Activated T-helper 9 cell treated with anti-CD3 and anti-CD28 coated beads, Interleukin-2, amount 50 U/mL, for 16 hours (primary cell): Measurements from ENCODE around the gene B4GAT1.

Source experiments
- DNase-seq: peaks from one replicate; pipeline ENCODE4 v3.0.0-alpha.2; 2020; ENCODE audit warnings: low read depth

Gene B4GAT1

DNA sequence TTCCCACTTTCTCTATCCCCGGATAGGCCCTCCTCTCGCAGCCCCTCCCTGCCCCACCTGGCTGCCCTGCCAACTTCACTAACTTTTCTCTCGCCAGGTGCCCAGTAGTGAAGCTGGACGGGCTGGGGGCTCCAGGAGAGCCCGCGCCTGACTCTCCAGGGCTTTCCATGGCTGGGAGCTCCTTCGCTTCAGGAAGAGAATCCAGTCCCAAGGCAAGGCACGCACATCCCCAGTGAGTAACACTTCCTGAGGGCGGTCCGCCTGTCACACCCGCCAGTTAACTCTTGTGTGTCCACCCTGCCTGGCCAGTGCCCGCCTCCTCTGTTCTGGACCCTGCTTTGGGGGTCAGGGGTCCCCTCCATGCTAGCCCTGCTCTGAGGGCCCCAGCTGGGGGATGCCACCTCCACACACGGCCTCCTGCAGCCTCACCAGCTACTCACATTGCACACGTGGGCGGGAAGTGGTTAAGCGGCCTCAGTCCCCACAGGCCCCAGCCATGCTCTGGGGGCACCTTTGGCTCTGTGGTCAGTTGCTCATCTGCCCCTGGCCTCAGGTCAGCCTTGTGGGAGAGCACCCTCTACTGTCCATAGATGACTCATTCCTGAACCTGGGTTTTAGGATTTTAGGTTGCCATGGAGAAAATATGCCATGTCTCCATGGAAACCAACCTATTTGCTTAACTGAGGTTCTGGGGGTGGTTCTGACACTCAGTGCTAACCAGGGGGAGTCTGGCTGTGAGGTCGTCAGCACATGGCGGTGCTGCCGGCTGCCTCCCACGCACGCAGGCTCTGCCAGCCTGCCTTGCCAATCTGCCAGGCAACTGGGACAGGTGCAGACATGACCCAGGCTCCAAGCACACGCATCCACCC lies 11.0 kb downstream of the B4GAT1 start, which contains the start of gene RIN1:
Gene RIN1 (minus strand): TSS at position 201 of the 869 bp plus-strand sequence. CDS start 32 bp downstream, at position 169.
- peak; percentile 27 for DNase-seq

DNA sequence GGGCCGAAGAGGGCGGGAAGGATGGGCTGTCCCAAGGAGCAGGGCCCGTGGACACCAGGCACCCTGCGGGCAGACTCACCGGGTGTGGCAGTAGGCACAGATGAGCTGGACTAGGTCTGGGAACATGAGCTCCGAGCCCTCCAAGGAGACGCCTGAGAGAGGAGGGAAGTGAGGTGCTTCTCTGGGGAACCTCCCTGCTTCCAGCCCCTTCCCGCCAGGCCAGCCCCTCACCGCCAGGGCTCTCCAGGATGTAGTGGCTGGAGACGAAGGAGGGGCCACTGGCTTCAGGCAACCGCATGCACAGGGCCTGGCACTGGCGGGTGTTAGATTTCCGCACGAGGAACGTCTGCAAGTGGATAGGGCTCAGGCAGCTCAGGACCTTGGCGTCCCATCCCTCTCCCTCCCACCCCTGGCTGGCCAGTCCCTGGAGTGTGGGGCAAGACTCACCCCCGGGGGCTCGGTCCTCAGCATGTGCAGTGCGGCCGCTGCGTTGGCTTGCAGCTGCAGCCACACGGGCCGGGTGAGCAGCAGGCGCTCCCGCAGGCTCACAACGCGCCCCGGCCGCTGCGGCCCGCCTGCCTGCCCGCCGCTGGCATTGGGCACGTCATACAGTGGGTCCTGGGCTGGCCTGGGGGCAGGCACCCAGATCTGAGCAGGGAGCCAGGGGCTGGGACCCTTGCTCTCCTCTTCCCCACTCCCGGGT lies 11.7 kb downstream of the B4GAT1 start:
- no peak for DNase-seq

DNA sequence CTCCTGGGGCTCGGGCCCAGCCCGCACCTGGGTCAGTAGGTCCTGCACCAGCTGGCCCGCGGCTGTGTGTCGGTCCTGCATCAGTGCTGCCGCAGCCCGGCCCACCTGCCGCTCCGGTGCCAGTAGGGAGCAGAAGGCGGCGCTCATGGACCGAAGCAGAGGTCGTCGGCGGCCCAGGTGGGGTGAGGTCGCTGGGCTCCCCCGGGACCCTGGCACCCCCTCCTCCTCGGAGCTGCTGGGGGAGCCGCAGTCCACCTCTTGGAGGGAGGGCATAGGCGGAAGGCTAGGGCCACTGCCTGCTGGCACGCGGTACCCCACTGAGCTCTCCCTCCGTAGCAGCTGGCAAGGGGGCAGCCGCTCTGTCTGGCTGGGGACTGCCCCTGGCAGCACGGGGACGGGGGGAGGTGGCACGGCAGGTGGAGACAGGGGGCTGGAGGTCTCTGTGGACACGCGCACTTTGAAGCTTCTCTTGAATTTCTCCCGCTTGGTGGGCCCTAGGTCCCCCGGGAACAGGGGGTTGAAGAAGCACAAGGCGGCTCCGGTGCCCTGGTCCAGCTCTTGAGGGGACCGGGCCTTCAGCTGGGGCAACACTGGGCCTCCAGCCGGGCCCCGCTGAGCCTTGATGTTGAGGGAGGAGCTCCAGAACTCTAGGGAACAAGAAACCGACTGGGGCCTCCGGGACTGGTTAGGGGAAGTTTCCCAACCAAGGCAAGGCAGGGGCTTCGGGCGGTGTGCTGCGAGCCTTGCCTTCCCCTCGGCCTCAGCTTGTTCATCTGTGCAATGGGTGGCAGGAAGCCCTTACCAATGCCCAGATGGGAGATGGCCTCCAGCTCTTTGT lies 12.6 kb downstream of the B4GAT1 start:
- DNase-seq = no peak

DNA sequence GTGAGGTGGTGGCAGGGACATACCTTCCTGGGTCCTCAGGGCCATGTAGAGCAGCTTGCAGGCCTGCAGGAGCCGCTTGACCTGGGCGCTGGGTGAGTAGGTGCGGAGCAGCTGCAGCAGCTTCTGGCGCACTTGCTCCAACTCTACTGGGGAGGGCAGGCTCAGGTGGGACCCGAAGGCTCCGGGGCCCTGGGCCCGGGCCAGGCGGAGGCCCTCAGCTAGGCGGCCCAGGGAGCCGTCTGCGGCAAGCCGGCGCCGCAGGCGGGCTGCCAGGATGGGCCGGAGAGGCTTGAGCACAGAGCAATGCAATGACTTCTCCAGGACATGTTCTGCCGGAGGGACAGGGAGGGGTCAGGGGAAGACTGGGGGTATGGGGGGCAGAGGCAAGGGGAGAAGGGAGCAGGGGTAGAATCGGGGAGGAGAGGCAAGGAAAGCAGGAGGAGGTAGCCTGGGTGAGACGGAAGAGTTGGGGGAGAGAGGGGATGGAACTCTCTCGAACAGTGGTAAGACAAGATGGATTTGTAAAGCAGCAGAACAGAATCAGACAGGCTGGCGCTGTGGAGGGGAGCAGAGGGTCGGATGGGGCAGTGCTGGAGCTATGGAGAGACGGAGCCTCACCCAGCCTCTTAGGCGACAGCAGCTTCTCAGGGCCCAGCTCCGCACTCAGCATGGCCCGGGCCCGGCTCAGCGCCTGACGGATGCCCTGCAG lies 13.4 kb downstream of the B4GAT1 start:
- no peak for DNase-seq

DNA sequence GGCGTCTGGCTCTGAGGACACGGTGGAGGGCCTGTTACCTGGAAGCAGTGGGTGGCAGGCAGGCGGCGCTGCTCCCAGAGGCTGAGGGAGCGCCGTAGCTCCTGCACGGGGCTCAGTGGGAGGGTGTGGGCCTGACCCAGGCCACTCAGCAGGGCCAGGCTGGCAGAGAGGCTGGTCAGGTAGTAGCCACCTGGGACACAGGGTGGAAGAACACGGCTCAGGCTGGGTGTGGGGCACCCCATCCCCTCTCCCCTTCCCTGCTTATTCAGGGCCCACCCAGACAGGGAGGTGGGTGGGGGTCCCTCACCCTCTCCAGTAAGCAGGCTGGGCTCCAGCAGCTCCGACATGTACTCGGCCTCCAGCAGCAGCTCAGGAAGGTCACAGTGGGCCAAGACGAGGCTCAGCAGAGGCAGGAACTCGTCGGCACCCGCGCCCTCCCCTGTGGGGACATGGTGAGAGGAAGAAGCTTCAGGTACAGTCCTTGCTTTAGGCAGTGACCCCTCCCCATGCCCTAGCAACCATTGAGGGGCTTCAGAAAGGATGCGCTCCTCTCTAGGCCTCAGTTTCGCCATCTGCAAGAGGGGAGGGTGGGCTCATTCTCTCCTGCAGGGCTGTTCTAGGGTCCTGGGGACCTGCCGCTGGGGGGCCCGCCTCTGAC lies 14.1 kb downstream of the B4GAT1 start:
- DNase-seq = no peak

DNA sequence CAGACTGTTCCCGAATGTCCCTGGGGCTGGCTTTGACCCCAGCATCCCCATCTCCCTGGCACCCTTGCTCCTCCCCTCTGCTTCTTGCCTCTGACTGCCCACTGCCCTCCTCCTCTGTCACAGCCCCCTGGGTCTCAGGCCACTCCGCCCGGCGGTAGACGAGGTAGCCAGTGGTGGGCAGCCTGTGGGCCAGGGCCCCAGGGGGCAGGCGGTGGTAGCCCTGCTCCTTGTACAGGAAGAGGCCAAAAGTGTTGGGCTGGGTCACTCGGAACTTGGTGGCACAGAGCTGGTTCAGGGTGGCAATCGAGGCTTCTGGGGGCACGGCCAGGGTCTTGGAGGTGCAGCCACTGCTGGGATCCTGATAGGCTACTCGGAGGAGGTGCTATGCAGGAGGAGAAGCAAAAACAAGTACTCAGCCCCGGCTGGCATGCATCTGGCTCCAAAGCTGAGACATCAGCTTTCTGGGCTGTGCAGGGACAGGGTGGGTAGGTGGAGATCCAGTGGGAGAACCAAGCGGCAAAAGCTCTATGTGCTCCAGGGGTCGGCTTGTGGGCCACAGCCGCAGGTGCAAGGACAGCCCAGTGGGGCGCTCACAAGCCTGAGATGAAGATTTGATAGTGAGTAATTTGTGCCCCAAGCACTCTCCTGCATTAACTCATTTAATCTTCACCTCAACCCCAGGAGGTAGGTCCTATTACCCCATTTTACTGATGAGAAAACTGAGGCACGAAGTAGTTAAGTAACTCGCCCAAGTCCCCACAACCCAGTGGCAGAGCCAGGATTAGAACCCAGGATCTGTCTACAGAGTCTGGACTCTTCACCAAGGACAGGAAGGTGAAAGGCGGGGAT lies 14.8 kb downstream of the B4GAT1 start:
- no peak for DNase-seq

DNA sequence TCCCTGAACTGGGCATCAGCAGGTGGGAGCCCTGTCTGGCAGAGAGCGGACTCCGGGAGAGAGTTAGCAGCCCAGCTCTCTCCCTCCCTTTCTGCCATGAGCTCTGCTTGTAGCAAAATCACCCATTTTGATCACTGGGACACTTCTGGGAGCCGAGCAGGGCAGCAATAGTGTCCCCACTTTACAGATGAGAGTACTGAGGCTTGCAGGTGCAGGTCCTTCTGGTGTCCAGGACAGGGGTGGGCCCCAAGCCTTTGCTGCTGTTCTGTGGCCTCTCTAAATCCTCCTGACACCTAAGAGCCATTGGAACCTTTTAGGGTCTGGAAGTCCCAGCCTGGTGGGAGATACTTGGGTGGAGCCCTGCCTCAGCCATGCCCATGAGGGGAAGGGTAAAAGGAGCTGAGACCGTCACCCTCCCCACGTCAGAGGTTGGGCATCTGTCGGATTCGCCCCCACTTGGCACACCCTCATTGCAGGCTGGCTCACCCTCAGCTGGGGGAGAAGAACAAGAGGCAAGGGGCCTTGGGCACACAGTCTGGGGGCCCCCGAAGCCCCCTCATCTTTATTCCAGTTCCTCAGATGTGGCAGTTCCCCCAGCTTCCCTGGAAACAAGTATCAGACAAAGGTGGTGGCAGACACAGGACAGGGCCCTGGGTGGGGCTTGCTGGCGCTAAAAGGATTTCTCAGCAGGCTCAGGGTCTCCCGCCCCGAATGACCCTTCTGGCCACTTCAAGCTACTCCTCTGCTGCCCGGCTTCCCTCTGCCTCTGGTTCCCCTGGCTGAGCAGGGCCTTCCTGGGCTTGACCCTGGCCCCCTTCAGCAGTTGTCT lies 15.7 kb downstream of the B4GAT1 start:
- DNase-seq = no peak

DNA sequence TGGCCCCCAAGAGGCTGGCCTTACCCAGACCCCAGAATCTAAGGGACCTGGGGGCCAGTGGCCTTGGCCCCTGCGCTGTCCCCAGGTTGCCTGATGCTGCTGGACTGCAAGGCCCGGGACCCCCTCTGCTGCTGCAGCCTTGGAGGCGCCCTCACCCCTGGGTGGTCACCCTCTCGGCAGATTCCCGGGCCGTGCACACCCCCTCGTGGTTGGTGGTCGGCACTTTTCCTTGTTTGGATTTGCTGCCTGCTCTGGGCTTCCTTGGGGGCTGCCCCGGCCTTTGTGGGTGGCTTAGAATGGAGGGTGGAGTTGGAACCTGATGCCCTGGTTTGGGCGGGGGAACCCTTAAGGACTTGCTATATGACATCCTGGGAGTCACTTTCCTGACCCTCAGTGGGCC lies 16.5 kb downstream of the B4GAT1 start:
- DNase-seq = no peak

DNA sequence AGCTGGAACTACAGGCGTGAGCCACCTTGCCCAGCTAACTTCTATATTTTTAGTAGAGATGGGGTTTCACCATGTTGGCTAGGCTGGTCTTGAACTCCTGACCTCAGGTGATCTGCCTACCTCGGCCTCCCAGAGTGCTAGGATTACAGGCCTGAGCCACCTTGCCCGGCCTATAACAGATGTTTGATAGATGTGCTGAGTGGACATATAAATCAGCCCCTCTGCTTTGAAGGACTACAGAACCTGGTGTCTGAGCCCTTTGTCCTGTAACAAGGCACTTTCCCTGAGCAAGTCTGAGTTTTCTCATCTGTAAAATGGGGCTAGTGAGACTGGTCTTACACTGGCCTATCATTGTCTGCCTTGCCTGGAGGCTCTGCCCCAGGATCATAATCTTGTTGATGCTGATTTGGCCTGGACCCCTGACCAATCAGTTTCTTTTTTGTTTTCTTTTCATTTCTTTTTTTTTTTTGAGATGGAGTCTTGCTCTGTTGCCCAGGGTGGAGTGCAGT lies 18.2 kb downstream of the B4GAT1 start:
- no peak for DNase-seq

DNA sequence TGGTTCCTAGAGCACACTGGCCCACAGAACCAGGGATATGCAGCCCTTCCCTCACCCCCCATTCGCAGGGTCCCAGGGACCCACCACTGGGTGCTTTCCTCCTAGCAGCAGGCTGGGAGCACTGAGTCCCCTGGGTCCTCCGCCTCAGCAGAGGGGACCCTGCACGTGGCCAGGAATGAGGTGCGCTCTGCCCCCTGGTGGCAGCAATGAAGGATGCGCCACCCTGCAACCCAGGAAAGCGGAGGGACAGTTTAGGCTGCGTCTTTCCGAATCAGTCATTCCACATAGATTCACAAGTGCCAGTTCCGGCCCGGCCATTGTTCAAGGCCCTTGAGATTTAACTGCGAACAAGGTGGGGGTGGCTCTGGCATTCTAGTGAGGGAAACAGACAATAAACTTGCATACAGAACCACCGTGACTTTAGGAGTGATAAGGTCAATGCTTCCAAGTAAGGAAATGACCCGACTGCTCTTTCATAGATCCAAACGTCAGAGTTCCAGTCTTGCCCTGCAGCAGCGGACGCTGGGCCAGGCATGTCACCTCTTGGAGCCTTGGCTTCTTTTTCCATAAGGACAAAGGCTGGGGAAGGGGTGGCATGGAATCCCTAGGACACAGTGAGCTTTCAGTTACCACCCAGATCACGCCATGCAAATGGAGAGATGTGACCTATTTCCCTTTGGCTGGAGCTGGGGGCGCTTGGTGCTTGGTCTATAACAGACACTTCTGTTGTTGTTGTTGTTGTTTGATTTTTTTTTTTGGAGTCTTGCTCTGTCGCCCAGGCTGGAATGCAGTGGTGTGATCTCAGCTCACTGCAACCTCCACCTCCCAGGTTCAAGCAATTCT lies 18.9 kb downstream of the B4GAT1 start:
- peak; percentile 70 for DNase-seq

DNA sequence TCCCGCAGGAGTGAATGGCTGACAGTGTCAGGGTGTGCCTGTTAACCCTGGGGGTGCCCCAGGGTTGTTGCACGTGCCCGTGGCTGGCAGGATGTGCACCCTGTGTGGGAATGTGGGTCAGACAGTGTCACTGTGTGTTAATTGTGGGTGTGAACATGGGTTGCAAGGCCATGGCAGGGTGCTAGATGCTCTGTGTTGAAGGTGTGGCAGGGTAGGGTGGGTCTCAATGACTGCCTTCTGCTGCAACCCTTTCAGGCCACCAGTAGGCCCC lies 19.5 kb downstream of the B4GAT1 start:
- DNase-seq = no peak

DNA sequence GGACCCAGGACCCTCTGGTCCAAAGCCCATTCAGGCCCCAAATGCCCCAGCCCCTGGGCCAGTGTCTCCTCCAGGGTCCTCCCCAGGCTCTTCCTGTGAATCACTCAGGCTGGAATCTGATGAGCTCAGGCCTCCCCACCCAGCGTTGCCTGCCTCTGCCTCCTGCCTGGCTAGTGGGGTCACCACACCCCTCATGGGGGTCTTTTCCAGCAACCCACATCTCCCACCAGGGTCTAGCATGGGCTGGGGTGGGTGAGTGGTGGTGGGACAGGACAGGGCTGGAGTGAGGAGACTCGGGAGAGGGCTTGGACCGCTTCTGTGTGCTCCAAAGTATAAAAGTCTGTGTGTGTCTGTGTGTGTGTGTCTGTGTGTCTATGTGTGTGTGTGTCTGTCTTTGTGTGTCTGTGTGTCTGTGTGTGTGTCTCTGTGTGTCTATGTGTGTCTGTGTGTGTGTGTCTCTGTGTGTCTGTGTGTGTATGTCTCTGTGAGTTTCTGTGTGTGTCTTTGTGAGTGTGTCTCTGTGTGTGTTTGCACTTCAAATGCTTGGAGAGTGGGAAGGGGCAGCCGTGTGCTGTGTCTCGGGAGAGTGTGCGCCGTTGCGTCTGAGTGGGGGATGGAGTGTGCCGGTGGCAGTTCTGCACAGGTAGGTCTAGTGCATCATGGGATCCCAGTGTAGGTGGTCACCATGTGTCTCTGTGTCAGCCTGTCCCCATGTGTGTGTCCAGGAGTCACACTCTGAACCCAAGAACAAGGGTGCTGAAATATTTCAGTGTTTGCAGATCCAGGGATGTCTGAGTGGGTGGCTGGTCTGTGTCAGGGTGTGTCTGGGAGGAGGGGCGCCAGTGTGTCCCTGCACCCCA lies 20.0 kb downstream of the B4GAT1 start:
- DNase-seq = no peak

DNA sequence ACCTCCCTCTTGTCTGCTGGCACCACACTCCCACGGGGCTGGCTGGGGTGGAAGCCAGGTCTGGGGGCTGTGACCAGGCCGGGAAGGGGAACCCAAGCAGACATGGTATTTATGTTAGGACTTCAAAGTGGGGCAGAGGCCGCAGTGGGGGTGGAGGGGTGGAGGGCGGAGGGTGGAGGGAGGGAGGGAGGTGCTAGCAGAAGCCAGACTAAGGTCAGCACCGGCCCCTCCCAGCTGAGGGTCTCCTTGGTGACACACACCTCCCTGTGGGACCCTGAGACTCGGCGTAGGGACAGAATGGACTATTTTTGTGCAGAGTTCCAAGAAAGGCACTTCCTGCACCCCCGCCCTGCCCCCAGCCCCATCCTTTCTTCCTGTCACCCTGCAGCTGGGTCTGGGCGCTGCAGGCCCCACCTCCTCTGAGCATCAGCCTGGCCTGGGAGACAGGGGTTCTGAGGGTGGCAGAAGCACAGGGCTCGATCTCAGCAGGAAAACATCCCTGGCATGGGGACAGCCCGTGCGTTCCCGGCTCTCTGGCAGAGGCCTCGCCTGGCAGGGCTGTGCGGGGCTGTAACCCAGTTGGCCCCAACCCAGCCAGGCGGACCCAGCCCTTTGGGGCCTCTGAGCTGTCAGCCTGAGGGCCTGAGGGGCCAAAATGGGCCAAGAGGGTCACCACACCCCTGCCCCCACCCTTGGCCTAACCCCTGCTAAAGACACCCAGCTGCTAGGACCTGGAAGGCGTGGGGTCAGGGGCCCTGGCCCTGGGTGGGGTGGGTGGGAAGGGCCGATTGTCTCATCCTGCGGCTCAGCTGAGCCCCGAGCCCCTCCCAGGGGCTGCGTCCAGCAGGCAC lies 20.9 kb downstream of the B4GAT1 start:
- DNase-seq = no peak

DNA sequence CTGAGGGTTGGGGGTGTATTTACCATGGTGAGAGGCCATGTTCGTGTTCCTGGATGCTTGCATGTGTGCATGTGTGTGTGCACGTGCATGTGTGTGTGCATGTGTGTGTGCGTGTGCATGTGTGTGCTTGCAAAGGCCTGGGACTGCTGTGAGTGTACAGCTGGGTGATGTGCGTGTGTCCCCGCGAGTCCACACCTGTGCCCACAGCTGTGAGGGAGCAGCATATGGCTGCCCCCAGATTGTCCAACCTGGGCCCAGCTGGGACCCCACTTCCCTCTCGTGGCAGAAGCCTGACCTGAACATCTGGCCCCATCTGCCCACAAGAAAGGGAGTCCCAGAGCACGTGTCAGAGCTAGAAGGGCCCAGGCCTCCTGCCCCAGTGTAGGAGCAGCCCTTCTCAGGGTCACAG lies 22.2 kb downstream of the B4GAT1 start:
- DNase-seq = no peak

DNA sequence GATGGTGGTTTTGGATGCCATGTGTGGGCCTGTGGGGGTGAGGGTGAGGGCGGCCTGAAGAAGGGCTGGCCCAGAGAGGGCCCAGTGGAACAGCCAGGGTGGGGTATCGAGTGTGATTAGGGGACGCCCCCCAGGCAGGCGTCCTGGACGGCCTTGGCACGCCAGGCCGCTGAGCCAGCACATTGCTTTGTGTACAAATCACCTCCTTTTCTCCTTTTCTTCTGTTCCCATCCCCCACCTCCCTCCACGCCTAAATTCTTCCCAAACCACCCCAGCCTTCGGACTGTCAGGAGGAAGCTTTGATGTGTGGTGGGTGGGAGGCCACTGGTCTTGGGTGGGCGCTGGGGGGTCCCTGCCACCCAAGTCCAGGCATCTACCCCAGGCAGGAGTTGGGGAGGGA lies 22.8 kb downstream of the B4GAT1 start:
- DNase-seq = no peak

DNA sequence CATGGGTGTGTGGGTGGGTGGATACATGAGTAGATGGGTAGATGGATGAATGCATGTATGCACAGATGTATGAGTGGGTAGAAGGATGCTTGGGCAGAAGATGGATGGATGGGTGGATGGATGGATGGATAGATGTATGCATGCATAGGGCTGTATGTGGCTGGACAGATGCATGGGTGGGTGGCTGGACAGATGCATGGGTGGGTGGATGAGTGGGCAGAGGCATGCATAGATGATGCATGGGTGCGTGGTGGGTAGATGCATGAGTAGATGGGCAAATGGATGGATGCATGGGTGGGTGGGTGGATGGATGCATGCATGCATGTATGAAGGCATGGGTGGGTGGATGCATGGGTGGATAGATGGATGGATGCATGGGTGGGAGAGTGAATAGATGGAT lies 23.7 kb downstream of the B4GAT1 start:
- DNase-seq = no peak
